A204.1 (cell line): ENCODE measurements around the gene PLCH1.

Experiments
- FAIRE-seq: peaks from 2 replicates; lab custom pipeline; 2012; peaks lifted over from hg19 to GRCh38; lab: Jason Lieb, UNC

PLCH1 gene

DNA sequence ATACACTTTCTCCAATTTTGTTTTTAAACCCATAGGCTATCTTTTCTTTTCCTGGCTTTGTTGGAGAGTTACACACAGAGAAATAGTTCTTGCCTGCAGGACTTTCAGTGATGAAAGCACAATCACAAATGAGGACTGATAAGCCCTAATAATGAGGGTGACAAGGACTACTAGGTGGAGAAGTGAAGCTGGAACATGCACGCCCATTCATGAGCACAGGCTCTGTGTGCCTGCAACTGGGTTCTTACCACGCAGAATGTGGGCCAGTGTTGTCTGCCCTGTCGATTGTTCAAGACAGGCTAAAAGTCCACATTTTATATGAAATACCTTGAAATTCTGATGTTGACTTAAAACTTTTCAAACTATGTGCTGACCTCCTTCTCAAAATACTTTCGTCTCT, 289.1 kb downstream of the PLCH1 start:
- no peak for FAIRE-seq

- peak; percentile 77 for FAIRE-seq
Measured at GRCh38 chr3:155453512-155453911, 291.4 kb downstream of the PLCH1 start.

DNA sequence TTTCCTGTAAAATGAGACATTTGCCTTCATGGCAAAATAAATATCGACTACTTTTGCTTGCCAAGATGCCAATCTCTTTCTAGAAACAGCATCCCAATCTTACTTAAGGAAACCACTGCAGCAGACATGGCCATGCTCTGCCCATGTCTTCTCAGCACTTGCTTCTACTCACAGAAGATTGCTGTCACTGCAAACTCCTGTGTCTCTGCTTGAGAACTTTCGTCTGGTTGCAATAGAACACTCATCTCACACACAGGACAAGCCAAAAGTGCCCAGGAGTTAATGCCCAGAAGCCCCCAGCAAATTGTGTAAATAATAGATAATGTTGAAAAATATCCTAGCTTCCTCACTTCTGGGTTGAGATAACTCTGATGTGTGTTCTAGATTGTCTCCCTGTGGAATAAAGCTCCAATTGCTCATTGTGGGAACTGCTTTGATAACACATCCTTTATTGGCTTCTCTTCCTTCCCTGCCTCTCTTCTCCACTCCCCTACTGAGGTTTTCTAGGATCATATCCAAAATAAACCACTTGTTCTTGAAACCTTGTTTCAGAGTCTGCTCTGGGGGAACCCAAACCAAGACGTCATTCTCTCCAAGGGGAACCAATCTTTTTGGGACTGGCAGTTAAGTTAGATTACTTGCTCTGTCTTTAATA, 295.1 kb downstream of the PLCH1 start:
- FAIRE-seq, result no peak

DNA sequence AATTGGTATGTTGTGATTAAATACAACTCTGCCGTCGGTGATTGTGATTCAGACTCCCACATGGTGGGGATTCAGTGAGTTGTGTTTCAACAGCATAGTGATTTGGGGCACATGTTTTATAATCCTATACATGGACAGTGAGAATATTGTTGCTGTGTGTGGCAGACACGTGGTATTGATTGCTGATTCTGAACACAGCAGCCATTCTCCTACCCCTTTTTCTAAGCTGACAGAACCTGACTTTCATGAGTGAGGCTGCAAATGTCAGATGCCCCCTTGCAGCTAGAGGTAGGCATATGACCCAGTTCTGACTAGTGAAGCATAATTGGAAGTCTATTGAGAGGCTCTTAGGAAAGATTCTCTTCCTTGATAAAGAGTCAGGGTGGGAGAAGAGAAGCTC, 296.3 kb downstream of the PLCH1 start:
- FAIRE-seq, result no peak

- FAIRE-seq, result no peak
Measured at GRCh38 chr3:155446366-155446765, 298.5 kb downstream of the PLCH1 start.

- no peak for FAIRE-seq
Measured at GRCh38 chr3:155444771-155445170, 300.1 kb downstream of the PLCH1 start.

- no peak for FAIRE-seq
Measured at GRCh38 chr3:155443815-155444214, 301.1 kb downstream of the PLCH1 start.

- no peak for FAIRE-seq
Measured at GRCh38 chr3:155442072-155442471, 302.8 kb downstream of the PLCH1 start.

- FAIRE-seq, result no peak
Measured at GRCh38 chr3:155441506-155441905, 303.4 kb downstream of the PLCH1 start.

DNA sequence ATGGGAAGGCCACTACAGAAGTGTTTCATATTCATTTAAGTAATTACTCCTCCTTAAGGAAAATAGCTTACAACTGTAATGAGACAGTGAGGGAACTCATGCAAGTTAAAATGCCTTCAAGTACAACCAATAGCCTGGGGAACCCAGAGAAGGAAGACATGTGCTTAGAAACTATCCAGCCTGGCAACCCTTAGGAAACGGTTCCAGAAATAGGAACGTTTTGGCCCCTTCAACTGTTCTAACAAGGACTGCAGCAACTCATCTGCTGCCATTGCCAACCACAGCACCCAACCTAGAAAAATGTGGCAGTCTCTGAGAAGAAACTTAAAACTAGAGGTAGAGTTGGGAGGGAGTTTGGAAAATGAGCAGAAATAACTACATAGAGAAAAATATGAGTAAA, 303.8 kb downstream of the PLCH1 start:
- no peak for FAIRE-seq

DNA sequence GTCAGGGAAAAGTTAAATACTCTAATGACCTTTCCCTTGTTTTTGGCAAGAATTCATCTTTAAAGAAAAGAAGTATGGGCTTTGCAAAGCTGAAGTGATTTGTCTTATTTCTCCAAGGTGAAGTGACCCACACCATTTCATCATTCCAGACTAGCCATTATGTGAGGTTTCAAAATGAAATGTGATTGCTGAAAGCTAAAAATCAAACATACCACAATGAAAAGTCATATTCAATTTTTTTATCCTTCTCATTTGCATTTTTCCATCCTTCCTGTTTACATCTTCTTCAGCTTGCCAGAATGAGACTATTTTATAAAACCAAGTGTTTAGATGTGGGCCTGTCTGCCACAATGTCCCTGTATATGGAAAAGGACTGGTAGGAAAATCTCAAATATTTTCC, 309.1 kb downstream of the PLCH1 start:
- FAIRE-seq, result no peak

DNA sequence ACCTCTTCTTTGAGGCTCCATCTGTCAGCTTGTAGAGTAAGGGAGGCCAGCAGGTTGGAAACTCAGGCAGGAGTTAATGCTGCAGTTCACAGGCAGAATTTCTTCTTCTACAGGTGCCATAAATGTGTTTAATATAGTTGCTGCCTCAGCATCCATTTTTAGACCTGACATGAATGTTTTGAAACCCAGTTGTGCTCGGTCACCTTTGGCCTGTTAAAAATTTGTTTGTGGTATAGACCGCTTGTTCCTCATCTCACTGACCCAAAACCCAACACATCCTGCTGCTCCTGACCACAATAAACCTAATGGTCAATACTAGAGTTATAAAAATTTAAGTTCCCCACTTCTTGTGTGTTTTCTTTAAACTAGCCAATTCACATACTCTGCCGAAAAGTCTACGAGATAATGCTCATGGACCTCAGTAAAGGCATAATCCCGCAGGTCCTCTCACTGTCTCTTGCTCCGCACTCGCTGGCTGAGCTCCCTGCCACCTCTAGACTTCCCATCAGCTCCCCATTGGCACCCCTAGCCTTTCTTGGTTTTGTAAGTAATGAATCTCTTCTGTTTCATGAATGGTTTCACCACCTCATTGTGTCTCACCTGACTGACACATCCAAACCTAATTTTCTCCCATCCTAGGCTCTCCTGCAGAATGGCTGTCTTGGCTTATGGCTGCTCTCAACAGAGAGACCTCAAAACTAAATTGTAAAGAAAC, 312.9 kb downstream of the PLCH1 start:
- FAIRE-seq, result no peak

DNA sequence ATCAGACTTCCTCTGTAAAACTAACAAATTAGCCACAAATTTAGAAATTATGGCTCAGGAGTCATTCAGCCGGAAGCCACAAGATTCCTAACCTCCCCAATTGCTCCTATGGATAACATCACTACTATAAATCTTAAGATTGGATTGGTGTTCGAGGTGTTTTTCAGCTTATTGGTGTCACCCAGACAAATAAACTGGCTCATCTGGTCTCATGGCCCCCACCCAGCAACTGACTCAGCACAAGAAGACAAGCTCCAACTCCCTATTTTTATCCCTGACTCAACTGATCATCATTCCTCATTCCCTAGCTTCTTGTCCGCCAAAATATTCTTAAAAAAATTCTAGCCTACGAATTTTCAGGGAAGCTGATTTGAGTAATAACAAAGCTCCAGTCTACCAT, 316.3 kb downstream of the PLCH1 start:
- no peak for FAIRE-seq

GRCh38 chr3:155426524-155427230, 318.2 kb downstream of the PLCH1 start:
- FAIRE-seq, result no peak

- FAIRE-seq, result no peak
Measured at GRCh38 chr3:155425396-155425795, 319.5 kb downstream of the PLCH1 start.

- no peak for FAIRE-seq
Measured at GRCh38 chr3:155424323-155424710, 320.6 kb downstream of the PLCH1 start.

DNA sequence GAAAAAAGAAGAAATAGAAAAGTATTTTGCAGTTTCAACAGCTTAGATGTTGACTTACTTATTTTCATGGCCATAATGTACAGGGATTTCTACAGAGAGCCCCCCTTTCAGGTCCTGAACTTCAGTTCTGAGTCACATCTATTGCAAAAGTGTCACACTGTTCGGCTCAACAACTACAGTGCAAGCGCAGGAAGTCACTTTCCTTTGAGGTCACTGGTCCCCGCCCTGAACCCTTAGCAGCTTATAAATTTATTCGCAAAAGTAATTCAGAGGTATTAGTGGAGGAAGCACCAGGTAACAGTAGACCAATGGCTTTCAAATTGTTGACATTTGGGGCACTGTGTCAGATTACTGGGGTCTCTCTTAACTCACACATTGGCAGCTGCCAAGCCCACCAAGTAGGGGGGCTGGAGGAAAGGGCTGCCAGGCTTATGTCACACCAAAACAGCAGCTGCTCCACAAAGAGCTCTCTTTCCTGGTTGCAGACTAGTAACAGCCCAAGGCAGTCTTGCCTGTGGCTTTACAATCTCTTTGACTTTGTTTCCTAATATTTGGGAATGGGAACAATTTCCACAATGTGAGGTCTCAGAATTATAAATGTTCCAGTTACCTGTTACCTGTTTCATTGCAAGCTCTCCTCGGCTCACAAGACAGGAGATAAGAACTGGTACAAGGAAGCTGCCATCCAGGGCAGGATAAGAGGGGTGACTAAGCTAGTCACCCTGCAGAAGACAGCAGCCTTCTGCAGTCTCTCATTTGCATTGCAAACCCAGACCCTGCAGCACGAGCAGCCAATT, 321.1 kb downstream of the PLCH1 start:
- FAIRE-seq, result no peak

- FAIRE-seq, result no peak
Measured at GRCh38 chr3:155420881-155421486, 323.9 kb downstream of the PLCH1 start.

DNA sequence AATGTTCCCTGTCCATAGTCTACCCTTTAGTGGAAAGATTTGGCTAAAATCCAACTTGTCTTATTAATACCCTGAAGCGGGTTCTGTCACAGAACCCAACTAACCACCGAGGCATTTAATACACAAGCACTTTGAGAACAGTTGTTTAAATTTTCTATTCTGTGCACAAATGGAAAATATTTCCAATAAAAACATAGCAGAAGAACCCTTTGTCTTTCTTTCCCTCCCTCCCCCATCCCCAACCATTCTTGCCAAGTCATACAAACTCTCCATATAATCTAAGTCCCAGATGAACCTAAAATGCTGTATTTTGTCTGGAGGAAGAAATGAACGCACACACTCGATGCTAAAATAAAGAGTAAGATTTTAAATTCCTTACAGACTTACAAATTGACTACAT, 324.5 kb downstream of the PLCH1 start:
- FAIRE-seq, result no peak

DNA sequence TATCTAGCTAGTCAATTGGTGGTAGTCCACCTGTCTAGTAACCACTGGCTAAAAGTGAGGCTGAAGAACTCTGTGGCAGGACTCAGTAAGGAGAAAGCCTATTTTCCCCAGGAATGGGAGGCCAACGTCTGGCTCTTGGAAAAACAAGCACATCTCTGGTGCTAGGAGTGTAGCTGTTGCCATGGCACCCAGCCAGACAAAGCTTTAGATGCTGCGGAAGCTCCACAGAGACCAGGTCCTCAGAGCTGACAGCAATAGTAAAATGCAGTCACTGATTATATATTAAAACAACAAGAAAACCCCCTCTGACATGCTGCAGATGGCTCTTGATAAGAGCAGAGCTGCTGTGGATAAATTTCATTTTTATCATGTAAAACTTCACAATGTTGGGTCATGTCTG, 326.5 kb downstream of the PLCH1 start:
- no peak for FAIRE-seq

GRCh38 chr3:155417119-155417517, 327.8 kb downstream of the PLCH1 start:
- FAIRE-seq, result no peak

DNA sequence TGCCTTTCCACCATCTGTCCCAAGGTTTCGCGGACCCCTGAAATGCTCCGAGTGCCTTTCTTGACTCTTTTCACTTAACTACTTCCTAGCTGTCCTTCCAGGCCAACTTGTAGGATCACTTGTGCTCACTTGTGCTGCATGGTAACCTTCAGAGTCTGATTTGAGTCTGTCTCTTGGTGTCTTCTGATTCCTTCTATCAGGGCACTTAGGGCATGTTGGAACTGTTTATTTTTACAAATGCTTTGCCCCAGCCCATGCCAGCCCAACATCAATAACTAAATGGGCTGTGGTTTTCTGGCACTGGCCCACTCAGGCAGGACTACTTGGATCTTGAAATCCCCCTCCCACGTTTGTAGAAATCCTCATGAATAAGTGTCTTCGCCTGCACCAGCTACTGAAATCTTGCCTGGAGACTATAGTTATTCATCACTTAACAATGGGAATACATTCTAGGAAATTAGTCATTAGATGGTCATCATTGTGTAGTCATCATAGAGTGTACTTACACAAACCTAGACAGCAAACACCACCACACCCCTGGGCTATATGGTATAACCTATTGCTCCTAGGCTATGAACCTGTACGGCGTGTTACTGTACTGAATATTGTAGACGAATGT, 328.3 kb downstream of the PLCH1 start:
- FAIRE-seq, result no peak
